SU-DHL-6 (cell line): ENCODE results near the gene GABBR2.

Experiments
- CTCF ChIP-seq: fragments of 200-600 bp; sonication (generic); IDR thresholded peaks from one replicate; pipeline ENCODE4 v1.5.1; 2017; ENCODE audit warnings: antibody characterized with exemption, mild to moderate bottlenecking, low read length, moderate library complexity; ENCODE audit not compliant: insufficient read depth, poor library complexity, severe bottlenecking
- EZH2phosphoT487 ChIP-seq: fragments of 200-600 bp; sonication (generic), shearing (Covaris generic); conservative IDR thresholded peaks from 2 replicates; pipeline ENCODE4 v1.6.1; 2018; ENCODE audit warnings: mild to moderate bottlenecking, antibody characterized with exemption, low read length, moderate library complexity, mixed read lengths

GRCh38 chr9:98240475-98240874 lies 468.3 kb downstream of the GABBR2 start:
- no peak for TF ChIP-seq CTCF
- TF ChIP-seq EZH2phosphoT487, result no peak
